IMR-90 (cell line): ENCODE measurements around the gene RAB20. TPM values are rescaled to one million over a fixed set of nuclear protein-coding genes. Genes with fewer than 3 reads are reported as not detected.

ENCODE experiments used
- ATAC-seq: fragments of 200-7000 bp; cut with Tn5 transposase; 2 replicates; pipeline ENCODE4 v1.9.1; 2020; ENCODE audit warnings: low read depth, mild to moderate bottlenecking, moderate library complexity
- BruUV-seq: library from RNA; stranded (reverse); fragments of 400-500 nt; replicated peaks from 2 replicates; lab custom pipeline; 2021; lab: Mats Ljungman, UMichigan
- CTCF ChIA-PET: fragments of 300-600 bp; formaldehyde crosslinking; extraction: SDS; loops from one replicate; lab custom pipeline; 2021; ENCODE audit warnings: antibody characterized with exemption; lab: Yijun Ruan, JAX
- POLR2A ChIA-PET: fragments of 300-600 bp; sonication (Branson Sonifier 250); formaldehyde crosslinking; loops from one replicate; lab custom pipeline; 2022; ENCODE audit warnings: antibody characterized with exemption; ENCODE audit not compliant: unreplicated experiment; lab: Charles Lee
- DNase-seq: peaks from one replicate; pipeline ENCODE4 v3.0.0; 2013
- H2AFZ ChIP-seq: replicated peaks from 2 replicates; pipeline ENCODE3; 2013; ENCODE audit warnings: low read length, mild to moderate bottlenecking; ENCODE audit not compliant: poor library complexity
- H2AK5ac ChIP-seq: 2 replicates; pipeline ENCODE4 v1.6.1; 2013; ENCODE audit warnings: low read depth, low read length, inconsistent platforms
- H2AK9ac ChIP-seq: replicated peaks from 2 replicates; pipeline ENCODE3; 2013; ENCODE audit warnings: mild to moderate bottlenecking, low read depth, low read length, moderate library complexity; ENCODE audit not compliant: poor library complexity
- H2BK120ac ChIP-seq: 2 replicates; pipeline ENCODE4 v1.6.1; 2013; ENCODE audit warnings: low read depth, low read length, inconsistent platforms
- H2BK15ac ChIP-seq: 3 replicates; pipeline ENCODE4 v1.6.1; 2013; ENCODE audit warnings: low read depth, low read length, inconsistent platforms
- H2BK20ac ChIP-seq: 2 replicates; pipeline ENCODE4 v1.6.1; 2013; ENCODE audit warnings: low read depth, mild to moderate bottlenecking, inconsistent platforms, low read length, moderate library complexity
- H2BK5ac ChIP-seq: 2 replicates; pipeline ENCODE4 v1.6.1; 2013; ENCODE audit warnings: mild to moderate bottlenecking, low read depth, low read length, inconsistent platforms; ENCODE audit not compliant: poor library complexity, severe bottlenecking
- H3K14ac ChIP-seq: replicated peaks from 2 replicates; pipeline ENCODE4 v1.6.1; 2013; ENCODE audit warnings: low read depth, low read length, inconsistent platforms
- H3K18ac ChIP-seq: 2 replicates; pipeline ENCODE4 v1.6.1; 2013; ENCODE audit warnings: low read depth, low read length, control low read depth
- H3K23ac ChIP-seq: 2 replicates; pipeline ENCODE4 v1.6.1; 2013; ENCODE audit warnings: low read depth, low read length, inconsistent platforms
- H3K27ac ChIP-seq: 2 replicates; pipeline ENCODE4 v1.5.1; 2013; ENCODE audit warnings: mild to moderate bottlenecking, control low read depth, low read length; ENCODE audit not compliant: insufficient read depth
- H3K27me3 ChIP-seq: 2 replicates; pipeline ENCODE4 v1.6.1; 2013; ENCODE audit warnings: low read length; ENCODE audit not compliant: control insufficient read depth, insufficient read depth
- H3K36me3 ChIP-seq: 2 replicates; pipeline ENCODE4 v1.6.1; 2013; ENCODE audit warnings: low read length, mixed read lengths; ENCODE audit not compliant: control insufficient read depth, insufficient read depth
- H3K4ac ChIP-seq: 2 replicates; pipeline ENCODE4 v1.6.1; 2013; ENCODE audit warnings: low read depth, low read length, inconsistent platforms
- H3K4me1 ChIP-seq: 2 replicates; pipeline ENCODE4 v1.6.1; 2013; ENCODE audit warnings: low read length, mixed read lengths; ENCODE audit not compliant: control insufficient read depth, insufficient read depth
- H3K4me2 ChIP-seq: 2 replicates; pipeline ENCODE4 v1.6.1; 2013; ENCODE audit warnings: low read depth, mild to moderate bottlenecking, control low read depth, low read length, moderate library complexity
- H3K4me3 ChIP-seq: 2 replicates; pipeline ENCODE4 v1.5.1; 2013; ENCODE audit warnings: low read depth, mild to moderate bottlenecking, control low read depth, low read length, moderate library complexity; ENCODE audit not compliant: insufficient read depth
- H3K56ac ChIP-seq: 2 replicates; pipeline ENCODE4 v1.6.1; 2013; ENCODE audit warnings: low read length, inconsistent platforms; ENCODE audit not compliant: insufficient read depth; ENCODE audit errors: extremely low read depth
- H3K79me1 ChIP-seq, 2 experiments: 2 replicates each; pipeline ENCODE4 v1.6.1; 2013; ENCODE audit warnings: low read length in 2 of 2, inconsistent platforms in 1 of 2, low read depth in 1 of 2
- H3K9ac ChIP-seq: 2 replicates; pipeline ENCODE4 v1.6.1; 2013; ENCODE audit warnings: low read depth, low read length, control low read depth
- H3K9me1 ChIP-seq: 2 replicates; pipeline ENCODE4 v1.6.1; 2013; ENCODE audit warnings: low read length, inconsistent platforms; ENCODE audit not compliant: insufficient read depth
- H3K9me3 ChIP-seq: 2 replicates; pipeline ENCODE4 v1.6.1; 2013; ENCODE audit warnings: low read length; ENCODE audit not compliant: control insufficient read depth, insufficient read depth
- H4K20me1 ChIP-seq: 2 replicates; pipeline ENCODE4 v1.6.1; 2013; ENCODE audit warnings: low read length, inconsistent platforms; ENCODE audit not compliant: insufficient read depth
- H4K5ac ChIP-seq: 2 replicates; pipeline ENCODE4 v1.6.1; 2013; ENCODE audit warnings: mild to moderate bottlenecking, low read depth, low read length, control low read depth
- H4K8ac ChIP-seq, 2 experiments: 2 replicates each; pipeline ENCODE4 v1.6.1; 2013; ENCODE audit warnings: low read depth in 2 of 2, low read length in 2 of 2, control low read depth in 1 of 2, inconsistent platforms in 1 of 2
- H4K91ac ChIP-seq: 2 replicates; pipeline ENCODE4 v1.6.1; 2013; ENCODE audit warnings: low read depth, low read length, inconsistent platforms; ENCODE audit not compliant: insufficient read depth
- CEBPB ChIP-seq: IDR thresholded peaks from 2 replicates; pipeline ENCODE4 v1.6.1; 2012; ENCODE audit warnings: low read depth, low read length, improper control_type of control experiment
- CHD1 ChIP-seq: IDR thresholded peaks from 2 replicates; pipeline ENCODE4 v1.6.1; 2012; ENCODE audit warnings: low read depth, low read length, improper control_type of control experiment
- MXI1 ChIP-seq: IDR thresholded peaks from 2 replicates; pipeline ENCODE4 v1.6.1; 2012; ENCODE audit warnings: low read depth, mild to moderate bottlenecking, low read length, moderate library complexity, borderline replicate concordance
- POLR2A ChIP-seq: IDR thresholded peaks from 2 replicates; pipeline ENCODE4 v1.6.1; 2012; ENCODE audit warnings: mild to moderate bottlenecking, low read depth, low read length
- RCOR1 ChIP-seq: IDR thresholded peaks from 2 replicates; pipeline ENCODE4 v1.6.1; 2012; ENCODE audit warnings: mild to moderate bottlenecking, low read length, improper control_type of control experiment; ENCODE audit not compliant: insufficient replicate concordance
- RFX5 ChIP-seq: IDR thresholded peaks from 2 replicates; pipeline ENCODE4 v1.8.0; 2012; ENCODE audit warnings: low read depth, mild to moderate bottlenecking, low read length, moderate library complexity
- SMC3 ChIP-seq: fragments of 150-350 bp; IDR thresholded peaks from 2 replicates; pipeline ENCODE4 v1.6.1; 2016; ENCODE audit warnings: low read depth, mild to moderate bottlenecking, antibody characterized with exemption, low read length, moderate library complexity
- WGBS, 2 experiments: methylation state at CpG; one replicate each; pipeline versions ENCODE4 v1.1.5 to v1.1.7; 2013; ENCODE audit warnings: missing lambda C conversion rate in 2 of 2; ENCODE audit not compliant: insufficient read length in 1 of 2; ENCODE audit errors: extremely low coverage in 2 of 2; 5-methylcytosine and 5-hydroxymethylcytosine counted together
- dilution Hi-C: fragments of 300-500 bp; cut with HindIII; formaldehyde crosslinking; loops from one replicate; pipeline ENCODE4 v1.14.3; 2018; ENCODE audit warnings: low sequenced_read_pairs; ENCODE audit not compliant: unreplicated experiment
- in situ Hi-C: fragments of 300-500 bp; cut with MboI; formaldehyde crosslinking; loops from 3 replicates; pipeline ENCODE4 v1.14.3; 2019; ENCODE audit warnings: low sequenced_read_pairs, inconsistent platforms, mixed read lengths
- intact Hi-C: fragments of 100-400 bp; cut with micrococcal nuclease; formaldehyde crosslinking; loops from 2 replicates; pipeline ENCODE4 v1.10.0; 2022
- polyA plus RNA-seq, 3 experiments: library from polyadenylated mRNA; depleted of rRNA; stranded (reverse); fragments of >200 nt; gene quantifications; 2 replicates each; pipeline ENCODE4 v1.2.3, GENCODE V29; 2012; ENCODE audit warnings: low replicate concordance in 1 of 3
- total RNA-seq: library from RNA; depleted of rRNA; stranded (reverse); fragments of >200 nt; gene quantifications from 2 replicates; pipeline ENCODE4 v1.2.3, GENCODE V29; 2012
- TF ChIP-seq, protein P1 (sequence below): fragments of 150-350 bp; IDR thresholded peaks from 2 replicates; pipeline ENCODE4 v1.6.1; 2017; ENCODE audit warnings: mild to moderate bottlenecking, antibody characterized with exemption, low read length, low read depth
- TF ChIP-seq, protein P2 (sequence below): conservative IDR thresholded peaks from 2 replicates; pipeline ENCODE4 v1.5.1; 2012; ENCODE audit warnings: mild to moderate bottlenecking, low read depth, low read length, improper control_type of control experiment
- TF ChIP-seq, protein P3 (sequence below): fragments of 150-350 bp; IDR thresholded peaks from 2 replicates; pipeline ENCODE4 v1.6.1; 2016; ENCODE audit warnings: low read depth, mild to moderate bottlenecking, low read length, moderate library complexity, borderline replicate concordance

RAB20 gene
- total and polyA plus RNA-seq, 2 of the 4 experiments (the other 2 are of a cell fraction) = 3.8 to 5.1 TPM

DNA sequence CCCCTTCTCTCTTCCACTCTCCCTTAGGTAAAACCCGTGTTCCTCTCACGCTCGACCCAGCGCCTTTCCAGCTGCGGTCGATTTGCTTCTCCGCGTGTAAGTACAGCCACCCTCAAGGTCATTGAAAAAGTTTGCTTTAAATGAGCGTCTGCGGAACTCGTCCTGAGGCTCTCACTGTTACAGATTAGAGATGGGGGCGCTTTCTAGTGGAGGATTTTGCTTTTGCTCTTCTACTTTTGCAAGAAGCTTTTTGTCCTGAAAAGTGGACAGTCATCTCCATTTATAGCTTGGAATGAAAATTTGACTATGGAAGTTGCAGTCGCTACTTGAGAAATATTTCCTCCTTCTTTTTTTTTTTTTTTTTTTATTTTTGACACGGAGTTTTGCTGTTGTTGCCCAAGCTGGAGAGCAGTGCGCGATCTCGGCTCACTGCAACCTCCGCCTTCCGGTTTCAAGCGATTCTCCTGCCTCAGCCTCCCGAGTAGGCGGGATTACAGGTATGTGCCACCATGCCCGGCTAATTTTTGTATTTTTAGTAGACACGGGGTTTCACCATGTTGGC, 595 bp upstream of the RAB20 start:
- Histone ChIP-seq H4K20me1 (no peaks in the 10 kb centered on the region), H3K18ac (peak overlapping the region; percentile 92), H3K4me2 (peak overlapping the region; percentile 83), H3K14ac (peak overlapping the region; percentile 81), H3K9me3 (no peaks in the 10 kb centered on the region), H3K23ac (peak overlapping the region; percentile 86), H3K4me1 (peaks cover 8% of the 10 kb centered on the region), H3K27ac (peak overlapping the region; percentile 99), H4K91ac (no peak overlapping the region; the same call in 1 of the 2 replicates), H4K5ac (peak overlapping the region; percentile 69), H3K27me3 (no peaks in the 10 kb centered on the region), H3K56ac (peak overlapping the region; percentile 71), H2BK120ac (peak overlapping the region; percentile 76), H3K9me1 (peaks cover 3% of the 10 kb centered on the region; the same call in 1 of the 2 replicates), H3K4ac (peak overlapping the region; percentile 81), H3K9ac (peak overlapping the region; percentile 100), H3K36me3 (0 out of 2 replicates have a peak, but pooled peaks cover 2% of the 10 kb centered on the region), H3K4me3 (peak overlapping the region; percentile 100), H2AK5ac (no peak overlapping the region), H3K79me1 (peaks cover 0 to 3% of the 10 kb centered on the region in 2 experiments; a peak in 1 of 4 replicates), H2BK20ac (peak overlapping the region; percentile 42; the same call in 1 of the 2 replicates), H2BK5ac (peak overlapping the region; percentile 52), H2AK9ac (peak overlapping the region; percentile 94), H4K8ac (peak overlapping the region; percentile 37 to 77; a peak in 1 of 4 replicates), H2AFZ (peak overlapping the region; percentile 96), H2BK15ac (no peak overlapping the region; the same call in 2 of the 3 replicates)
- WGBS, 2 experiments = 72% methylated on average over 7 of the region's 24 CpGs; no CpG with 5 or more reads in 1 of the 2 experiments
- ChIA-PET CTCF (interaction anchor here (0.6 kb wide), 3 partner anchors 274 to 1164 kb away, joined by 3 to 4 read pairs (median 4); no protein-coding TSS in a partner anchor), POLR2A (interaction anchor here (0.7 kb wide), 1 partner anchor 47 kb away, joined by 3 read pairs; no protein-coding TSS in a partner anchor)
- intact Hi-C loops = loop anchor here (5.0 kb wide), 1 partner anchor 50 kb away; no protein-coding TSS in a partner anchor
- ATAC-seq (peak; percentile 54), DNase-seq (peak; percentile 50)
- no TSS peak for BruUV-seq
- dilution Hi-C loops = no loop called here
- no peak for TF ChIP-seq SMC3
- TF ChIP-seq RCOR1 = no peak
- TF ChIP-seq, protein P1, sequence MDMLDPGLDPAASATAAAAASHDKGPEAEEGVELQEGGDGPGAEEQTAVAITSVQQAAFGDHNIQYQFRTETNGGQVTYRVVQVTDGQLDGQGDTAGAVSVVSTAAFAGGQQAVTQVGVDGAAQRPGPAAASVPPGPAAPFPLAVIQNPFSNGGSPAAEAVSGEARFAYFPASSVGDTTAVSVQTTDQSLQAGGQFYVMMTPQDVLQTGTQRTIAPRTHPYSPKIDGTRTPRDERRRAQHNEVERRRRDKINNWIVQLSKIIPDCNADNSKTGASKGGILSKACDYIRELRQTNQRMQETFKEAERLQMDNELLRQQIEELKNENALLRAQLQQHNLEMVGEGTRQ = no peak
- no peak for TF ChIP-seq POLR2A
- no peak for TF ChIP-seq MXI1
- TF ChIP-seq, protein P2, sequence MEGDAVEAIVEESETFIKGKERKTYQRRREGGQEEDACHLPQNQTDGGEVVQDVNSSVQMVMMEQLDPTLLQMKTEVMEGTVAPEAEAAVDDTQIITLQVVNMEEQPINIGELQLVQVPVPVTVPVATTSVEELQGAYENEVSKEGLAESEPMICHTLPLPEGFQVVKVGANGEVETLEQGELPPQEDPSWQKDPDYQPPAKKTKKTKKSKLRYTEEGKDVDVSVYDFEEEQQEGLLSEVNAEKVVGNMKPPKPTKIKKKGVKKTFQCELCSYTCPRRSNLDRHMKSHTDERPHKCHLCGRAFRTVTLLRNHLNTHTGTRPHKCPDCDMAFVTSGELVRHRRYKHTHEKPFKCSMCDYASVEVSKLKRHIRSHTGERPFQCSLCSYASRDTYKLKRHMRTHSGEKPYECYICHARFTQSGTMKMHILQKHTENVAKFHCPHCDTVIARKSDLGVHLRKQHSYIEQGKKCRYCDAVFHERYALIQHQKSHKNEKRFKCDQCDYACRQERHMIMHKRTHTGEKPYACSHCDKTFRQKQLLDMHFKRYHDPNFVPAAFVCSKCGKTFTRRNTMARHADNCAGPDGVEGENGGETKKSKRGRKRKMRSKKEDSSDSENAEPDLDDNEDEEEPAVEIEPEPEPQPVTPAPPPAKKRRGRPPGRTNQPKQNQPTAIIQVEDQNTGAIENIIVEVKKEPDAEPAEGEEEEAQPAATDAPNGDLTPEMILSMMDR = no peak
- TF ChIP-seq, protein P3, sequence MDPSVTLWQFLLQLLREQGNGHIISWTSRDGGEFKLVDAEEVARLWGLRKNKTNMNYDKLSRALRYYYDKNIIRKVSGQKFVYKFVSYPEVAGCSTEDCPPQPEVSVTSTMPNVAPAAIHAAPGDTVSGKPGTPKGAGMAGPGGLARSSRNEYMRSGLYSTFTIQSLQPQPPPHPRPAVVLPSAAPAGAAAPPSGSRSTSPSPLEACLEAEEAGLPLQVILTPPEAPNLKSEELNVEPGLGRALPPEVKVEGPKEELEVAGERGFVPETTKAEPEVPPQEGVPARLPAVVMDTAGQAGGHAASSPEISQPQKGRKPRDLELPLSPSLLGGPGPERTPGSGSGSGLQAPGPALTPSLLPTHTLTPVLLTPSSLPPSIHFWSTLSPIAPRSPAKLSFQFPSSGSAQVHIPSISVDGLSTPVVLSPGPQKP = no peak
- TF ChIP-seq RFX5 = no peak
- no peak for TF ChIP-seq CEBPB
- no peak for TF ChIP-seq CHD1
- in situ Hi-C loops = no loop called here
